A549 (cell line): Measurements from ENCODE around the gene SLC26A2.

Source experiments
- CHD2 ChIP-seq: fragments of 150-350 bp; IDR thresholded peaks from 2 replicates; pipeline ENCODE4 v1.6.1; 2014; ENCODE audit warnings: low read length; ENCODE audit not compliant: partially characterized antibody
- FOSL2 ChIP-seq, 2 experiments: fragments of 450-650 bp in 1 of 2; fragments of >200 bp in 1 of 2; sonication (Bioruptor Twin) in 1 of 2; formaldehyde crosslinking; IDR thresholded peaks; 2 replicates each; pipeline versions ENCODE4 v1.5.0 to v1.6.1; 2016 to 2020; ENCODE audit warnings: mild to moderate bottlenecking in 1 of 2, moderate library complexity in 1 of 2
- MAFK ChIP-seq: fragments of 450-650 bp; IDR thresholded peaks from 2 replicates; pipeline ENCODE4 v1.6.1; 2014; ENCODE audit not compliant: partially characterized antibody
- NR3C1 ChIP-seq: fragments of >200 bp; sonication (Bioruptor Twin); formaldehyde crosslinking; IDR thresholded peaks from 3 replicates; pipeline ENCODE4 v1.6.1; 2017
- PHF8 ChIP-seq: fragments of 200-600 bp; sonication (generic); IDR thresholded peaks from 2 replicates; pipeline ENCODE4 v1.6.1; 2016; ENCODE audit warnings: low read depth, mild to moderate bottlenecking, antibody characterized with exemption, moderate library complexity, borderline replicate concordance
- TF ChIP-seq, protein P1 (sequence below): fragments of >200 bp; sonication (Bioruptor Twin); formaldehyde crosslinking; IDR thresholded peaks from 3 replicates; pipeline ENCODE4 v1.5.1; 2016

DNA sequence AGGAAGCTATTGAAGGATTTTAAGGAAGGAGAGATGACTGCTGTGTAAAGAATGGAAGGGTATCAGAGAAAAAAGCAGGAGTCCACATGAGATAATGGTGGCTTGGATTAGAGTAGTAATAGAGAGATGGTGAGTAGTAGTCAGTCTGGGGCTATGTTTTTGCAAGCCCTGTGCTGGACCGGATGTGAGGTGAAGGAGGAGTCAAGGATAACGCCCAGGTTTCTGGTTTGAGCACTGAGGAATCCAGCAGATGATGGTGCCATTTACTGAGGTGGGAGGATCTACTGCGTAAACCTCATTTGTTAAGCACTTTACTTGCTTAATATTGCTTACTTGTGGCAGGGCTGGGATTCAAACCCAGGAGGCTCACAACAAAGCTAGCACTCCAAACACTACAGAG is 38.8 kb downstream of the SLC26A2 start:
- TF ChIP-seq FOSL2 (IDR thresholded peaks at IDR 0.05) (no peak), FOSL2 (CRISPR knock-in tag; IDR thresholded peaks at IDR 0.05) (no peak), CHD2 (no peak), MAFK (no peak), PHF8 (no peak), NR3C1 (no peak)
- TF ChIP-seq, protein P1, sequence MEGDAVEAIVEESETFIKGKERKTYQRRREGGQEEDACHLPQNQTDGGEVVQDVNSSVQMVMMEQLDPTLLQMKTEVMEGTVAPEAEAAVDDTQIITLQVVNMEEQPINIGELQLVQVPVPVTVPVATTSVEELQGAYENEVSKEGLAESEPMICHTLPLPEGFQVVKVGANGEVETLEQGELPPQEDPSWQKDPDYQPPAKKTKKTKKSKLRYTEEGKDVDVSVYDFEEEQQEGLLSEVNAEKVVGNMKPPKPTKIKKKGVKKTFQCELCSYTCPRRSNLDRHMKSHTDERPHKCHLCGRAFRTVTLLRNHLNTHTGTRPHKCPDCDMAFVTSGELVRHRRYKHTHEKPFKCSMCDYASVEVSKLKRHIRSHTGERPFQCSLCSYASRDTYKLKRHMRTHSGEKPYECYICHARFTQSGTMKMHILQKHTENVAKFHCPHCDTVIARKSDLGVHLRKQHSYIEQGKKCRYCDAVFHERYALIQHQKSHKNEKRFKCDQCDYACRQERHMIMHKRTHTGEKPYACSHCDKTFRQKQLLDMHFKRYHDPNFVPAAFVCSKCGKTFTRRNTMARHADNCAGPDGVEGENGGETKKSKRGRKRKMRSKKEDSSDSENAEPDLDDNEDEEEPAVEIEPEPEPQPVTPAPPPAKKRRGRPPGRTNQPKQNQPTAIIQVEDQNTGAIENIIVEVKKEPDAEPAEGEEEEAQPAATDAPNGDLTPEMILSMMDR: no peak
